DMS114 treated with DMSO at 0.1 percent for 48 hours (cell line): Measurements from ENCODE around the gene SELENOM.

Experiments used
- DNase-seq: peaks from one replicate; lab custom pipeline; 2025; ENCODE audit not compliant: unreplicated experiment; lab: John Stamatoyannopoulos, UW

SELENOM gene

GRCh38 chr22:31092161-31092560, 15.2 kb downstream of the SELENOM start:
- no peak for DNase-seq

DNA sequence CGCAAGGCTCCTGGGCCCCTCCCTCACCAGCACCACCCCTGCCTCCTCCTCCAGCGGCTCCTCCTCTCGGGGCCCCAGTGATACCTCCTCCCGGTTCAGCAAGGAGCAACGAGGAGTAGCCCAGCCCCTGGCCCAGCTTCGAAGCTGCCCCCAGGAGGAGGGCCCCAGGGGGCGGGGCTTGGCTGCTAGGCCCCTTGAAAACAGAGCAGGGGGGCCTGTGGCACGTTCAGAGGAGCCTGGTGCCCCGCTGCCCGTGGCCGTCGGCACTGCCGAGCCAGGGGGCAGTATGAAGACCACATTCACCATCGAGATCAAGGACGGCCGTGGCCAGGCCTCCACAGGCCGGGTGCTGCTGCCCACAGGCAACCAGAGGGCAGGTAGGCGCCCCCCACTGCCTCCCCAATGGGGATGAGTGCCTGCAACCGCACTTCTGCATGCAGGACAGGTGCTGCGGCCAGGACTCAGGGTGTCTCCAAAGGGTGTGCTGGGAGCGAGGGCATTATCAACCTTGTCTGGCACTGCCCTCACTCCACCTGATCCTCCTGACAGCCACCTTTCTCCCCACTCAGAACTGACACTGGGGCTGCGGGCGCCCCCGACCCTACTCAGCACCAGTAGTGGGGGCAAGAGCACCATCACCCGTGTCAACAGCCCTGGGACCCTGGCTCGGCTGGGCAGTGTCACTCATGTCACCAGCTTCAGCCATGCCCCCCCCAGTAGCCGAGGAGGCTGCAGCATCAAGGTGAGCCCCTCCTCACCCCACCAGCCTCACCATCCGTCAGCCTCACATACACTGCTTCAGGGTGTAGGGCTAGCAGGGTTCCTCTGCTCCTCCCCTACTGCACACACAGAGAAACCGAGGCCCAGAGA, 16.0 kb downstream of the SELENOM start:
- DNase-seq, result no peak

- DNase-seq, result no peak
Observed at GRCh38 chr22:31090217-31091085, 16.9 kb downstream of the SELENOM start.

DNA sequence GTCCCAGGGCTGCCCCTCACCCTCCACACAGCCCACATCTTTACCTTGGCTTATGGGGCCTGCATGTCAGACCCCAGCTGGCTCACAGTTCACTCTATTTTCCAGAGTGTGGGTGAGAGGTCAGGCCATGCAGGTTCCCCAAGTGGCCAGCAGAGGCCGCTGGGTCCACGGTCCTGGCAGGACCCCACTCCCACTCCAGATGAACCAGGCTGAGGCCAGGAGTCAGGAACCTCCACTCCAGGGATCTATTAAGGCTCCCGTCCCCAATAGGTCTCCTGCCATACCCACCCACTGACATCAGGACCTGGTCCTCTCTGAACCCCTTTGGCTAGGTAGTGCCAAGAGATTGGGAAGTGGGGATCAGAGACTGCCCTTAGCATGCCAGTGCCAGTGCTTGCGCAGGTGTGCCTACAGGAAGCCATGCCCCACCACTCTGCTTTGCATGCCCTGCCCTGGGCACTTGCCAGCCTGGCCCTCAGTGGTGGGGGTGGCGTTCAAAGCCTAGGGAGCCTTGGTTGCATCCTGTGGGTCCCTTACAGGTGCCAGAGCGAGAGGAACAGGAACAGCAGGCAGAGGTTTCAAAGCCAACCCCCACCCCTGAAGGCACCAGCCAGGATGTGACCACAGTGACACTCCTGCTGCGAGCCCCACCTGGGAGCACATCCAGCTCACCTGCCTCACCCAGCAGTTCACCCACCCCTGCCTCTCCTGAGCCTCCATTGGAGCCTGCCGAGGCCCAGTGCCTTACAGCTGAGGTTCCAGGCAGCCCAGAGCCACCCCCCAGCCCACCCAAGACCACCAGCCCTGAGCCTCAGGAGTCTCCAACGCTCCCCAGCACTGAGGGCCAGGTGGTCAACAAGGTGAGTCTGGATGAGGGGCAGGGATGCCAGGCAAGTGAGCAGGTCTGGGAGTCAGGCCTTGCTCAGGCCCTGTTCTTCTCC, 17.9 kb downstream of the SELENOM start:
- no peak for DNase-seq

DNA sequence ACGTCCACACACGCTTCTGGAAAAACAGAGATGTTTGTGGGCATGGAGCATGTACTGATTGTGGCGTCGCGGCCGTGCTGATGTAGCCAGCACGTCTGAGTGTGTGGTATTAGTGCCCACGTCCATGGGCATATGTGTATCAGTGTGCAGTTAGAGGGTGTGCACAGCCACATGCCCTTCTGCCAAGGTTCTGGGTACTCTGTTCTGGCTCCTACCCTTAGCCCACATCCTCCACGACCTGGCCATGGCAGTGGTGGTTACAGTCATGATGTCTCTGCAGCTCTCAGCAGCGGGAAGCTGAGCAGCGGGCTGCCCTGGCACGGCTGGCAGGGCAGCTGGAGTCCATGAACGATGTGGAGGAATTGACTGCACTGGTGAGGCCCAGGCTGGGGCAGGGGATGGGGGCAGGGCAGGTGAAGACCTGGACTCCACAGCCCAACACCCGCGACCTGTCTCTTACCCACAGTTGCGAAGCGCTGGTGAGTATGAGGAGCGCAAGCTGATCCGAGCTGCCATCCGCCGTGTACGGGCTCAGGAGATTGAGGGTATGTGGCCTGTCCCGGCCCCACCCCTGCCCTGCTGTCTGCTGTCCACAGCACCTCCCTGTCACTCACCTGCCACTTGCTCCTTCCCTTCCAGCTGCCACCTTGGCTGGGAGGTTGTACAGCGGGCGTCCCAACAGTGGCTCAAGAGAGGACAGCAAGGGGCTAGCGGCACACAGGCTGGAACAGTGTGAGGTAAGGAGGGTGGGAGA, 19.0 kb downstream of the SELENOM start:
- DNase-seq, result no peak

DNA sequence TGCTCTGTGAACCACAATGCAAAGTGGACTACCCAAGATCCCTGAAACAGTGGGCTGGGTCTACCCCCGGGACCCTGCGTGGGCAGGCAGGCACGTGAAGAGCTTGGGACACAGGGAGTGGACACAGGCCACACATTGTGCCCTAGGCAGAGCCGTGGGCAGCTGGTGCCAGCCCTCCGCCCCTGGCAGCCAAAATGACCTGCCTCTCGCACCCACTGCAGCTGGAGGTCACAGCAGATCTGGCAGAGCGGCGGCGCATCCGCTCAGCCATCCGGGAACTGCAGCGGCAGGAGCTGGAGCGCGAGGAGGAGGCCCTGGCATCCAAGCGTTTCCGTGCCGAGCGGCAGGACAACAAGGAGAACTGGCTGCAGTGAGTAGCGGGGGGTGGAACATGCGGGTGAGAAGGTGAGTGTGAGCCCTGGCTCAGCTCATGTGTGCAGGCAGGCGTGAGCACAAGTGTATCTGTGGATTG, 19.6 kb downstream of the SELENOM start:
- no peak for DNase-seq

DNA sequence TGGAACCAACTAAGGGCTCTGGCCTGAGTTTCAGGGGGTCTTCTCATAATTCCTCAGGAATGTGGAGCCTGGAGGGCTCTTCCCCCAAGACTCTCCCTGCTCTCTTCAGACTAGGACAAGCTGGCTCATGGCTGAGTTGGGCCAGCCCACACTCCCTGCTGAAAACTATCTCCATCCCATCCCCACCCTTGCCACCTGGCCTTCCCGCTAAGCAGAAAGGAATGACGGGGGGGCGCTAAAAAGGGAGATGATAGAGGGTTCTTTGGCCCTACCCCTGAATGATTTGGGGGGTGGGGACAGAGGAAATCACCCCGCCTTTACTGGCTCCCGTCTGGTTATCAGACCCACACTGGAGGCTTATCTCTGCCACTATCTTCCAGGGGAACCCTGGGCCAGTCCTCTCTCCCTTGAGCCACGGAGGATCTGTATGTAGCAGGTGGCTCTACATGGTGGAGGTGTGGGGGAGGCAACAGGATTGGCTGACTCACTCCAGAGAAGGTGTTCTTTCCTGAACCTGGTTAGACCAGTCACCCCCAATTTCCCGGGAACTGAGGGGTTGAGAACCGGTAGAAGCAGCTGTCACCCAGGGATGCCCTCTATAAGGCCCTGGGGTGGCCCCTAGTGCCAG, 20.6 kb downstream of the SELENOM start:
- no peak for DNase-seq

- DNase-seq, result no peak
Observed at GRCh38 chr22:31085928-31086327, 21.4 kb downstream of the SELENOM start.

GRCh38 chr22:31085493-31085824, 21.9 kb downstream of the SELENOM start:
- DNase-seq, result no peak

- peak; percentile 48 for DNase-seq
Observed at GRCh38 chr22:31084811-31085492, 22.4 kb downstream of the SELENOM start.

GRCh38 chr22:31083923-31084810, 23.2 kb downstream of the SELENOM start:
- no peak for DNase-seq

DNA sequence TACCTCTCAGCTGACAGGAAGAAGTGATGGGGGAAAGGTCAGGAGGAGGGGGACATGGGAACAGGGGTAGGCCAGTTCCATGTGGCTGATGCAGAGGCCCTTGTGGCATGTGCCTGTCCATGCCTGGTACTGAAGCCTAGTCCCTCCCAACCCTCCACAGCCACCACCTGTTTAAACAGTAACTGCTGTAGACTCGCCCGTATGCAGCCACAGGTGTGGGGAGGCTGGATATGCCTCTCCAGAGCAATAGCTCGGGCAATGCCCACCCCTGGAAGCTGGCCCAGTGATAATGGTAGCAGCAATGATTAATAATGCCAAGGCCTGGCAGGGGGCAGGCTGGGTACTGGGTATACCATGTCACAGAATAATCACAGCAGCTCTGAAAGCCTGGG, 24.0 kb downstream of the SELENOM start:
- no peak for DNase-seq

DNA sequence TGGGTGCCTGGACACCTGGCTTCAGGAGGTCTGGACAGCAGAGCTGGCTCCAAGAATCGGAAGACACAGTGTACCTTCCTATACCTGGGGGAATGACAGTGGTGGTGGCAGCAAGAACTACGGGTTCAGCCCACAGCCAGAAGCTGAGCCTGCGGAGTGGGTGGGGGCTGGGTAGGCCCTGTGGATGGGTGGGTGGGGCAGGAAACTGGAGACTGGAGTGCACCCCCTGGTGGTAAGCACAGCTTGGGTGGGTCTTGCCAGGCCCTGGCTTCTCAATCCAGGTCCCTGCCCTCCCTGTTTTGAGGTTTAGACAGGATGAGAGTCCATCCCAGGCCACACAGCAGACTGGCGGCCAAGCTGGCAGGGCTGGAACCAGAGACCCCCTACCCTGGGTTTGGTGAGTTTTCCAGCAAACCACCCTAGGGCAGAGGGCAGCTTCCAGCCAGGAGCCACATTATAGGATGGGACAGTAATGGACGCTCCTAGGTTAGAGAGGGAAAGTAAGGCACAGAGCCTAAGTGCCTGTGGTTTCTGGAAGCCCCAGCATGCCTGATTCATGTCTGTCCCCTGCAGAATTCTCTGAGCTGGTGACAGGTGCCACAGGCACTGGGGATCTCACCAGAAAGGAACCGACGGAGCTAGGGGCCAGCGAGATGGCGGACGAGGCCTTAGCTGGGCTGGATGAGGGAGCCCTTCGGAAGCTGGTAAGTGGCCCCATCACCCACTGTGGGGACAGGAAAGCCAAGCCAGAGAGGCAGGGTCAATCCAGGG, 24.6 kb downstream of the SELENOM start:
- peak; percentile 26 for DNase-seq

DNA sequence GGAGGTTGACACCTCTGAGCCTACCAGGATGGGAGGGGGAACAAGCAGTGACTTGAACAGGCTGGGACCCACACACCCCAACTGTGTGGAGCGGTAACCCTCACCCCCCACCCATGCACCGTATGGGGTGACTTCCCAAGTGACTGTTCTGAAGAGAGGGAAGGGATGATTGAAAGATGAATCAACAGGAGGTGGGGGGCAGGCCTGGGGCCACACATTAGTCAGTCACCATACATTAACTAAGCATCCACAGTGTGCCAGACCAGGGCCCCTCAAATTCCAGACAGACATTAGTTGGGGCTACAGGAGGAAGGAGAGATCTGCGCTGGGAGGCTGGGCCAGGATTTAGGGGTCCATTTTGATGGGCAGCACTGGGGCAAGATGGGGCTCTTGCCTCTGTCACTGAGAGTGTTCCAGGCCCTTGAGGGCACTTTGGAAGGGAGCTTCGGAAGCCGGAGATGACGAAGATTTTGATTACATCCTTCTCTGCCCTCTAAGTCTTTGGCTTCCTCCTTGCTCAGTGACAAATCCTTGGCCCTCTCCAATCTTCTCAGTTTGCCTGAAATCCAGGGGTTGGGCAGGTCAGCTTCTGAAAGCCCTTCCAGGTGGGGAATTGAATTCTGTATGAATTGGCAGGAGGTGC, 25.3 kb downstream of the SELENOM start:
- DNase-seq, result no peak

DNA sequence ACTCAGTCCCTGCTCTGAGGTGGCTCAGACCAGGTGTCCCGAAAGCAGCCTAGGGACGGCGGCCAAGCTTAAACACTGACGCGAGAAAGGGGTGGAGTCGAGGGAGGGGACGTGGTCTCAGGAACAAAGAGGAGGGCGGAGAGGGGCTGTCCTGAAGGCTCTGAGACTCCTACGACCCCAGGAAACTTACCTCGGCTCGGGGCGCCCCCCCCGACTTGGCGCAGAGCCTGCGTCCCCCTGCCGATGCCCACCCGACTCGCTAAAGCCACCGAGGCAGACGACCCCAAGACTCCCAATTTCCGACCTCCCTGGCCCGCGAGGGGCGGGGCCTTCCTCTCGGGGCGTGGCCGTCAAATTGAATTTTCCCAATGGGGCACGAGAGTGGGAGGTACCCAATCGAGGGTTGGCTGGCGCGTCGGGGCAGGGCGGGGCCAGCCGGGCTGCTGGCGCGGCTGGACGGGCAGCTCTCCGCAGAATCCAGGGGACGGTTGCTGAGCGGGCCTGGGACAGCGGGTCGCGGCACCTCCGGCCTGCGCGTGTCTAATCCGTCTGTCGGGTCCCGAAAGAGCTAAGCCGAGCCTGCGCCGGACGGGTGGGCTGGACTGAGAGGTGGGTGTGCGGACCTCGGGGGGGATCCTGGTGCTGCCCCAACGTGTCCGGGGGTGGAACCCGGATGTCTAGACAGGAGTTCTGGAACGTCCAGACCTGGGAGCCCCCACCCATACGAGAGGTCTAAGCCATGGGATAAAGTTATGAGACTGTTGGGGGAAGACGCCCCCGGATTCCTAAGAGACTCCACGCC, 26.3 kb downstream of the SELENOM start, which contains the start of gene SMTN:
TSS of gene SMTN (plus strand) at position 471 of the 802 bp plus-strand sequence. CDS start 1,941 bp downstream, outside the sequence.
- peak; percentile 84 for DNase-seq
